Chondrocyte (in vitro differentiated cells): Measurements from ENCODE around the gene PPFIA2. TPM values are rescaled to one million over a fixed set of nuclear protein-coding genes. Genes with fewer than 3 reads are reported as not detected.

Experiments used
- DNase-seq: peaks from one replicate; pipeline ENCODE4 v3.0.0; 2021; ENCODE audit warnings: mixed read lengths, low spot score
- H3K27ac Mint-ChIP-seq: one replicate; pipeline ENCODE4 v1.8.0; 2021; ENCODE audit warnings: mild to moderate bottlenecking, moderate library complexity, mixed read lengths; ENCODE audit not compliant: unreplicated experiment
- H3K27me3 Mint-ChIP-seq: 2 replicates; pipeline ENCODE4 v1.8.0; 2021; ENCODE audit warnings: low read depth, mixed read lengths
- H3K36me3 Mint-ChIP-seq: 2 replicates; pipeline ENCODE4 v1.8.0; 2021; ENCODE audit warnings: low read depth, mixed read lengths
- H3K4me1 Mint-ChIP-seq: 2 replicates; pipeline ENCODE4 v1.8.0; 2021; ENCODE audit warnings: low read depth, mild to moderate bottlenecking, mixed read lengths
- H3K4me3 Mint-ChIP-seq: one replicate; pipeline ENCODE4 v1.8.0; 2021; ENCODE audit warnings: mild to moderate bottlenecking, moderate library complexity, mixed read lengths; ENCODE audit not compliant: unreplicated experiment
- H3K9me3 Mint-ChIP-seq: 2 replicates; pipeline ENCODE4 v1.8.0; 2021; ENCODE audit warnings: low read depth, mixed read lengths
- CTCF ChIP-seq: fragments of 200-600 bp; sonication (generic); IDR thresholded peaks from 2 replicates; pipeline ENCODE4 v1.5.0; 2021; ENCODE audit warnings: antibody characterized with exemption, mild to moderate bottlenecking, moderate library complexity
- total RNA-seq: library from RNA; stranded (reverse); gene quantifications from 3 replicates; pipeline ENCODE4 v1.2.1, GENCODE V29; 2021

PPFIA2 gene
- total RNA-seq, 1 donor from 2014 or later, result not detected

GRCh38 chr12:81403348-81403747 lies 355.8 kb downstream of the PPFIA2 start:
- TF ChIP-seq CTCF, result no peak
- Mint-ChIP-seq H3K36me3 (no peaks in the 10 kb centered on the region), H3K4me1 (no peaks in the 10 kb centered on the region), H3K9me3 (no peaks in the 10 kb centered on the region), H3K27ac (no peak overlapping the region), H3K27me3 (peaks cover 9% of the 10 kb centered on the region), H3K4me3 (no peak overlapping the region)
- DNase-seq, result no peak

DNA sequence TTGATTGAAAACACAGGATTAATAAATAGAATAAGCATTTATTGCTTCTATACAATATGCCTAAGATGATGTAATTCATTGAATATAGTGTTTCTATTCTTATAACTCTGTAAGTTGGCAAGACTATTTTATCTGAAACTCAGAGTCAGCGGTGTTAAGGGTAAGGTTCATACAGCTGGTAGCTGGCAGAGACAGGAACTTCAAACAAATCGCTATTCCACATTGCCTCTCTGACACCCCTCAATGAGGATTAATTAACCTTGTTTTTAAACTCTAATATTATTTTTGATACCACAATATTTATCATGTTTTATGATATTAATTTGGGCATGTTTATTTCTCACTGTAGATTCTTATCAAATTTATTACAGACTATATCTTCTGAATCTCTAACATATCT lies 357.9 kb downstream of the PPFIA2 start:
- H3K27me3 Mint-ChIP-seq, result peaks cover 9% of the 10 kb centered on the region
- no peak overlapping the region for H3K27ac Mint-ChIP-seq
- no peak for TF ChIP-seq CTCF
- no peak overlapping the region for H3K4me3 Mint-ChIP-seq
- H3K9me3 Mint-ChIP-seq, result no peaks in the 10 kb centered on the region
- no peaks in the 10 kb centered on the region for H3K36me3 Mint-ChIP-seq
- H3K4me1 Mint-ChIP-seq, result no peaks in the 10 kb centered on the region
- no peak for DNase-seq

GRCh38 chr12:81400024-81400423 lies 359.1 kb downstream of the PPFIA2 start:
- H3K27me3 Mint-ChIP-seq, result peaks cover 9% of the 10 kb centered on the region
- TF ChIP-seq CTCF, result no peak
- no peaks in the 10 kb centered on the region for H3K36me3 Mint-ChIP-seq
- no peak overlapping the region for H3K4me3 Mint-ChIP-seq
- H3K9me3 Mint-ChIP-seq, result no peaks in the 10 kb centered on the region
- DNase-seq, result no peak
- H3K4me1 Mint-ChIP-seq, result no peaks in the 10 kb centered on the region
- H3K27ac Mint-ChIP-seq, result no peak overlapping the region

GRCh38 chr12:81395431-81395830 lies 363.7 kb downstream of the PPFIA2 start:
- TF ChIP-seq CTCF, result no peak
- H3K4me1 Mint-ChIP-seq, result no peaks in the 10 kb centered on the region
- no peak overlapping the region for H3K4me3 Mint-ChIP-seq
- no peaks in the 10 kb centered on the region for H3K36me3 Mint-ChIP-seq
- H3K27me3 Mint-ChIP-seq, result peaks cover 5% of the 10 kb centered on the region
- H3K27ac Mint-ChIP-seq, result no peak overlapping the region
- no peak for DNase-seq
- H3K9me3 Mint-ChIP-seq, result no peaks in the 10 kb centered on the region

DNA sequence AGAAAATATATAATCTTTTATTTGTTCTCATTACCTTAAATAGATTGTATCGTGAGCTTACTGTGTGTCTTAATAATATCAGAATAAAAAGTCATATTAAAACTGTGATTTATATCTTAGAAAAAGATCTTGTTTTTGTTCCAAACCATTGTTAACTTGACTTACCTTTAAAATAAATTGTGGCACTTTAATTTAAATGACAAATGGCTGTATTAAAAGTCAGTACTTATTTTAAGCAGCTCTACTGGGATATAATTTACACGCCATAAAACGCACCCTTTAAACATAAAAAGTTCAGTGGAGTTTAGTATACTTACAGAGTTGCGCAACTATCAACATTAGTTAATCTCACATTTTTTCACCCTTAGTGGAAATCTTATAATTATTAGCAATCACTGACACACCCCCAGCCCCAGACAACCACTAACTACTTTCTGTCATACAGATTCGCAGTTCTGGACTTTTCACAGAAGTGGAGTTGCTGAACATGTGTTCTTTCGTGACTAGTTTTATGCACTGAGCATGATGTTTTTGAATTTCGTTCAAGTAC lies 369.5 kb downstream of the PPFIA2 start:
- no peak for TF ChIP-seq CTCF
- Mint-ChIP-seq H3K36me3 (no peaks in the 10 kb centered on the region), H3K27ac (no peak overlapping the region)

More for the DNA sequence above, 369.5 kb downstream of the PPFIA2 start:
- peaks cover 6% of the 10 kb centered on the region for H3K9me3 Mint-ChIP-seq
- H3K27me3 Mint-ChIP-seq, result peaks cover 7% of the 10 kb centered on the region
- no peaks in the 10 kb centered on the region for H3K4me1 Mint-ChIP-seq
- H3K4me3 Mint-ChIP-seq, result no peak overlapping the region
- no peak for DNase-seq
